K562 (cell line): ENCODE data around the gene DAPP1. TPM values are rescaled to one million over a fixed set of nuclear protein-coding genes. Genes with fewer than 3 reads are reported as not detected.

Experiments used
- ATAC-seq: fragments of 200-7000 bp; cut with Tn5 transposase; 3 replicates; pipeline ENCODE4 v1.9.1; 2020; ENCODE audit warnings: moderate library complexity
- BruUV-seq: library from RNA; stranded (reverse); fragments of 400-500 nt; replicated peaks from 2 replicates; lab custom pipeline; 2021; lab: Mats Ljungman, UMichigan
- CTCF ChIA-PET: fragments of 300-600 bp; formaldehyde crosslinking; extraction: SDS; loops from one replicate; lab custom pipeline; 2021; ENCODE audit warnings: low intra/inter-chr PET ratio; lab: Yijun Ruan, JAX
- POLR2A ChIA-PET: fragments of 300-600, 350-650 bp; sonication (Branson Sonifier 250); formaldehyde crosslinking; extraction: SDS; loops from one replicate; lab custom pipeline; 2021; ENCODE audit warnings: antibody characterized with exemption, inconsistent platforms; lab: Yijun Ruan, JAX
- DNase-seq, 4 experiments: peaks; one replicate each; pipeline versions ENCODE4 v3.0.0 to v3.0.0-alpha.2; 2011 to 2018; ENCODE audit warnings: low spot score in 3 of 4, mixed read lengths in 3 of 4; ENCODE audit errors: extremely low read depth in 1 of 4
- FAIRE-seq: peaks from 2 replicates; lab custom pipeline; 2011; peaks lifted over from hg19 to GRCh38; lab: Jason Lieb, UNC
- H2AFZ ChIP-seq: 2 replicates; pipeline ENCODE4 v1.6.0; 2011; ENCODE audit warnings: low read depth, low read length, control low read depth, inconsistent platforms
- H3K27ac ChIP-seq: fragments of 200-600 bp; 3 replicates; pipeline ENCODE4 v1.8.0; 2011; ENCODE audit warnings: low read depth, mild to moderate bottlenecking, control low read depth, inconsistent platforms, low read length, moderate library complexity, mixed read lengths; ENCODE audit errors: extremely low read depth
- H3K27me3 ChIP-seq, 2 experiments: fragments of 300-600 bp in 1 of 2; 2 replicates in 1 of 2; 3 replicates in 1 of 2; pipeline versions ENCODE4 v1.6.0 to v1.8.0; 2011; ENCODE audit warnings: inconsistent platforms in 2 of 2, low read length in 2 of 2, mild to moderate bottlenecking in 1 of 2, mixed read lengths in 1 of 2, moderate library complexity in 1 of 2; ENCODE audit not compliant: control insufficient read depth in 2 of 2, insufficient read depth in 2 of 2
- H3K36me3 ChIP-seq: fragments of 300-600 bp; 3 replicates; pipeline ENCODE4 v1.8.0; 2011; ENCODE audit warnings: mild to moderate bottlenecking, low read length, inconsistent platforms; ENCODE audit not compliant: control insufficient read depth, insufficient read depth
- H3K4me1 ChIP-seq, 2 experiments: fragments of 200-600 bp in 1 of 2; replicated peaks in 1 of 2; 2 replicates in 1 of 2; 3 replicates in 1 of 2; pipeline versions ENCODE4 v1.5.1 to v1.8.0; 2011; ENCODE audit warnings: inconsistent platforms in 2 of 2, low read length in 2 of 2, mild to moderate bottlenecking in 1 of 2, mixed read lengths in 1 of 2, moderate library complexity in 1 of 2; ENCODE audit not compliant: control insufficient read depth in 2 of 2, insufficient read depth in 2 of 2
- H3K4me2 ChIP-seq: 2 replicates; pipeline ENCODE4 v1.6.1; 2011; ENCODE audit warnings: low read length, control low read depth, inconsistent platforms, mixed read lengths; ENCODE audit not compliant: insufficient read depth
- H3K4me3 ChIP-seq: fragments of 200-600 bp; sonication (generic), shearing (Covaris generic); 2 replicates; pipeline ENCODE4 v1.5.1; 2016; ENCODE audit warnings: control low read depth, inconsistent platforms
- H3K79me2 ChIP-seq: fragments of 200-600 bp; 3 replicates; pipeline ENCODE4 v1.8.0; 2011; ENCODE audit warnings: low read length, inconsistent platforms; ENCODE audit not compliant: control insufficient read depth, insufficient read depth
- H3K9ac ChIP-seq, 2 experiments: 2 replicates each; pipeline versions ENCODE4 v1.6.0 to v1.6.1; 2011; ENCODE audit warnings: low read depth in 2 of 2, low read length in 2 of 2, control low read depth in 1 of 2, inconsistent platforms in 1 of 2, mild to moderate bottlenecking in 1 of 2, mixed read lengths in 1 of 2; ENCODE audit not compliant: insufficient read depth in 1 of 2
- H3K9me1 ChIP-seq: one replicate; pipeline ENCODE4 v1.6.0; 2011; ENCODE audit warnings: inconsistent platforms, mild to moderate bottlenecking, low read length, moderate library complexity; ENCODE audit not compliant: control insufficient read depth, insufficient read depth
- H3K9me3 ChIP-seq: replicated peaks from 2 replicates; pipeline ENCODE4 v1.5.1; 2011; ENCODE audit warnings: low read depth, low read length, inconsistent platforms; ENCODE audit not compliant: control insufficient read depth, insufficient read depth
- H4K20me1 ChIP-seq: replicated peaks from 2 replicates; pipeline ENCODE4 v1.6.1; 2011; ENCODE audit warnings: low read length, inconsistent platforms, mixed read lengths; ENCODE audit not compliant: control insufficient read depth, insufficient read depth
- ARID1B ChIP-seq: fragments of 450-650 bp; IDR thresholded peaks from 2 replicates; pipeline ENCODE4 v1.6.1; 2016; ENCODE audit warnings: antibody characterized with exemption, mild to moderate bottlenecking, inconsistent platforms
- CCAR2 ChIP-seq: fragments of 200-400 bp; formaldehyde crosslinking; IDR thresholded peaks from 2 replicates; pipeline ENCODE4 v1.6.1; 2017; ENCODE audit warnings: mild to moderate bottlenecking, low read depth, low read length
- FOS ChIP-seq: IDR thresholded peaks from 3 replicates; pipeline ENCODE4 v1.6.1; 2011; ENCODE audit not compliant: insufficient read length; ENCODE audit errors: extremely low read depth
- FOSL1 ChIP-seq: fragments of 200-800 bp; sonication (Bioruptor generic); conservative IDR thresholded peaks from 2 replicates; pipeline ENCODE4 v1.6.1; 2016; ENCODE audit warnings: missing genetic modification characterization, missing compliant biosample characterization
- MTA1 ChIP-seq: fragments of 450-650 bp; IDR thresholded peaks from 2 replicates; pipeline ENCODE4 v1.6.1; 2017; ENCODE audit warnings: borderline replicate concordance
- PURB ChIP-seq: sonication (generic); formaldehyde crosslinking; IDR thresholded peaks from 2 replicates; pipeline ENCODE4 v1.9.0; 2021; ENCODE audit warnings: low read depth, mild to moderate bottlenecking, missing genetic modification reagents
- YY1 ChIP-seq, 3 experiments: IDR thresholded peaks; 2 replicates each; pipeline ENCODE4 v1.6.1; 2011; ENCODE audit warnings: low read length in 2 of 3, mild to moderate bottlenecking in 2 of 3, moderate library complexity in 2 of 3, borderline replicate concordance in 1 of 3, control low read depth in 1 of 3, low read depth in 1 of 3; ENCODE audit not compliant: insufficient read depth in 3 of 3, insufficient replicate concordance in 2 of 3, control insufficient read depth in 1 of 3, insufficient read length in 1 of 3; ENCODE audit errors: extremely low read depth in 1 of 3
- ZKSCAN1 ChIP-seq: fragments of 150-350 bp; IDR thresholded peaks from 2 replicates; pipeline ENCODE4 v1.6.1; 2016; ENCODE audit warnings: low read depth, low read length
- ZNF124 ChIP-seq: sonication (generic); formaldehyde crosslinking; IDR thresholded peaks from 2 replicates; pipeline ENCODE4 v1.8.1; 2022; ENCODE audit warnings: missing genetic modification reagents
- ZNF445 ChIP-seq: fragments of 250-450 bp; sonication (Bioruptor Pico); IDR thresholded peaks from 2 replicates; pipeline ENCODE4 v1.4.0; 2020; ENCODE audit warnings: low read depth, mild to moderate bottlenecking, moderate library complexity
- ZNF668 ChIP-seq: fragments of 250-450 bp; sonication (Bioruptor Pico); IDR thresholded peaks from 2 replicates; pipeline ENCODE4 v1.8.0; 2022; ENCODE audit warnings: mild to moderate bottlenecking, inconsistent platforms
- ZNF717 ChIP-seq: fragments of 250-450 bp; sonication (Bioruptor Pico); IDR thresholded peaks from 2 replicates; pipeline ENCODE4 v1.5.0; 2021
- WGBS: fragments of 100-300 bp; shearing (Covaris generic); methylation state at CpG from one replicate; pipeline ENCODE4 v1.1.6; 2016; ENCODE audit warnings: low coverage, mixed read lengths; ENCODE audit not compliant: insufficient coverage; ENCODE audit errors: missing lambda C conversion rate; 5-methylcytosine and 5-hydroxymethylcytosine counted together
- in situ Hi-C: fragments of 300-500 bp; cut with MboI; formaldehyde crosslinking; loops from 4 replicates; pipeline ENCODE4 v1.15.0; 2018; ENCODE audit warnings: inconsistent platforms, mixed read lengths
- intact Hi-C: fragments of 100-400 bp; cut with micrococcal nuclease; formaldehyde crosslinking; loops from 2 replicates; pipeline ENCODE4 v1.14.2; 2022
- polyA plus RNA-seq, 8 experiments: library from polyadenylated mRNA; depleted of rRNA in 4 of 8; stranded (reverse) in 5 of 8; unstranded in 3 of 8; fragments of >200 nt; fragmentation: Nextera tagmentation in 2 of 8; fragmentation: Illumina TruSeq in 1 of 8; extraction: Ambion mirVana in 2 of 8; extraction: Trizol in 1 of 8; gene quantifications; 2 replicates each; pipeline versions ENCODE4 v1.2.1 to v1.2.3, GENCODE V29; 2011 to 2014; ENCODE audit warnings: inconsistent platforms in 1 of 8, missing spikeins in 1 of 8
- total RNA-seq, 7 experiments: library from RNA; depleted of rRNA in 6 of 7; stranded (reverse); fragments of >200 nt in 6 of 7; fragmentation: Illumina TruSeq in 2 of 7; extraction: Trizol in 2 of 7; gene quantifications; 2 replicates each; pipeline versions ENCODE4 v1.2.1 to v1.2.3, GENCODE V29; 2011 to 2021; ENCODE audit warnings: low replicate concordance in 1 of 7
- TF ChIP-seq, protein P1 (sequence below): IDR thresholded peaks from 3 replicates; pipeline ENCODE4 v1.6.1; 2011; ENCODE audit warnings: borderline replicate concordance, mild to moderate bottlenecking, moderate library complexity; ENCODE audit not compliant: insufficient read length; ENCODE audit errors: extremely low read depth

Gene DAPP1
- total and polyA plus RNA-seq, 9 of the 15 experiments (the other 6 are each of a cell fraction or from before 2014, with no cell fraction given) = 1.9 to 7.2 (median 3.6) TPM

DNA sequence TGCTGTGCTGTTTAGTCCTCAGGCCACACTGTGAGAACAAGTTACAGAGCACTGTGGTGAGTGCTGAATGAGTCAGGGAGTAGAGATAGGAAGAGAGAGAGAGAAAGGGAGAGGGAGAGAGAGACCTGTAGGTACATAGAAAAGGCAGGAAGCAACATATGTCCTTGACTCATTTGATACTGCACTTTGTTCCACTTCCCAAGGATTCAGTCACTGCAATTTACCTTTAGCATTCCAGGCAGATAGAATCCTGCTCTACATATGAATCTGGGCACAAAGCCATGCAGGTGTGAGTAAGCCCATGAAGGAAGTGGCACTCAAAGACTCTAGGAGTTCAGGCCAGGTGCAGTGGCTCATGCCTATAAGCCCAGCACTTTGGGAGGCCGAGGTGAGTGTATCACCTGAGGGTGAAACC, 1.0 kb upstream of the DAPP1 start:
- peaks cover 6 to 20% of the 10 kb centered on the region in 2 experiments; a peak in 3 of 5 replicates for H3K4me1 ChIP-seq
- H3K4me2 ChIP-seq = no peak overlapping the region; the same call in 1 of the 2 replicates
- no peak overlapping the region for H3K27ac ChIP-seq
- in situ Hi-C loops = no loop called here
- H3K4me3 ChIP-seq = no peak overlapping the region
- DNase-seq (no peak), ATAC-seq (peak; percentile 42), FAIRE-seq (no peak)
- H3K9me1 ChIP-seq = no peaks in the 10 kb centered on the region
- no peaks in the 10 kb centered on the region for H3K79me2 ChIP-seq
- no peaks in the 10 kb centered on the region for H3K27me3 ChIP-seq
- CTCF ChIA-PET = no interaction called here
- TF ChIP-seq FOS = no peak
- TF ChIP-seq FOSL1 (tag) = peak; percentile 85
- no peak for TF ChIP-seq ZNF668
- no peak for TF ChIP-seq MTA1
- intact Hi-C loops = loop anchor here (2.0 kb wide), 1 partner anchor 27 kb away; no protein-coding TSS in a partner anchor
- 31% methylated on average over 1 of the region's 1 CpG for WGBS
- no TSS peak for BruUV-seq
- no peaks in the 10 kb centered on the region for H4K20me1 ChIP-seq
- POLR2A ChIA-PET = interaction anchor here (0.7 kb wide), 1 partner anchor 12 kb away, joined by 5 read pairs; no protein-coding TSS in a partner anchor
- H2AFZ ChIP-seq = peak overlapping the region; percentile 43
- H3K9me3 ChIP-seq = no peaks in the 10 kb centered on the region
- no peaks in the 10 kb centered on the region for H3K36me3 ChIP-seq
- H3K9ac ChIP-seq = no peak overlapping the region

DNA sequence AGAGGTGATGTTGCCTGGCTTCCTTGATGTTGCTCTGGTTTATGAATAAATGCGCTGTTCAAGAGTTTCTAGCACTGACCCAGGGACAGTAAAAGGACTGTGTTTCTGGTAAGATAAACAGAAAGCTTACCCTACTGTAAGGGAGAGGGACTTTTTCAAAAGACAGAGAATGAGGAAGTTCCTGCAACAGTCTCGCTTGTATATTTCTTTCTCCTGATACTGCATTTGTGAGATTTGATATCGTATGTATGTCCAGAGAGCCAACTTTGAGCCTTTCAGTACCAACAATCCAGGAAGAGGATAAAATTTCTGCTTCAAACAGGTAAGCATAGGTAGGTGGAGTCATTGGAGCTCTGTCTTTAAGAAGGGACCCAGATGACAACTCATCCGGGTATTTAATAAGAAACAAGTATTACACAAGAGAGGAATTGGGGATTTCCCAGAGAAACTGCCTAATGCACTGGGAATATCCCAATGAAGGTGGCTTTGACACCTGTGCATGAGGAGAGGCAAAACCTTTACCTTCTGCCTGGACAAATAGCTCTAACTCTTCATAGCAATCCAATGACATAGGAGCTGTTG, 773 bp downstream of the DAPP1 start:
- no peak overlapping the region for H3K4me3 ChIP-seq
- no TSS peak for BruUV-seq
- no peak for TF ChIP-seq YY1 (IDR thresholded peaks at IDR 0.05; ENCODE audit: borderline replicate concordance in 1 of 3, control insufficient read depth in 1 of 3, extremely low read depth in 1 of 3, insufficient read depth in 3 of 3, insufficient read length in 1 of 3, insufficient replicate concordance in 2 of 3, low read depth in 1 of 3, low read length in 2 of 3)
- TF ChIP-seq PURB (CRISPR knock-in tag) = no peak
- TF ChIP-seq, protein P1, sequence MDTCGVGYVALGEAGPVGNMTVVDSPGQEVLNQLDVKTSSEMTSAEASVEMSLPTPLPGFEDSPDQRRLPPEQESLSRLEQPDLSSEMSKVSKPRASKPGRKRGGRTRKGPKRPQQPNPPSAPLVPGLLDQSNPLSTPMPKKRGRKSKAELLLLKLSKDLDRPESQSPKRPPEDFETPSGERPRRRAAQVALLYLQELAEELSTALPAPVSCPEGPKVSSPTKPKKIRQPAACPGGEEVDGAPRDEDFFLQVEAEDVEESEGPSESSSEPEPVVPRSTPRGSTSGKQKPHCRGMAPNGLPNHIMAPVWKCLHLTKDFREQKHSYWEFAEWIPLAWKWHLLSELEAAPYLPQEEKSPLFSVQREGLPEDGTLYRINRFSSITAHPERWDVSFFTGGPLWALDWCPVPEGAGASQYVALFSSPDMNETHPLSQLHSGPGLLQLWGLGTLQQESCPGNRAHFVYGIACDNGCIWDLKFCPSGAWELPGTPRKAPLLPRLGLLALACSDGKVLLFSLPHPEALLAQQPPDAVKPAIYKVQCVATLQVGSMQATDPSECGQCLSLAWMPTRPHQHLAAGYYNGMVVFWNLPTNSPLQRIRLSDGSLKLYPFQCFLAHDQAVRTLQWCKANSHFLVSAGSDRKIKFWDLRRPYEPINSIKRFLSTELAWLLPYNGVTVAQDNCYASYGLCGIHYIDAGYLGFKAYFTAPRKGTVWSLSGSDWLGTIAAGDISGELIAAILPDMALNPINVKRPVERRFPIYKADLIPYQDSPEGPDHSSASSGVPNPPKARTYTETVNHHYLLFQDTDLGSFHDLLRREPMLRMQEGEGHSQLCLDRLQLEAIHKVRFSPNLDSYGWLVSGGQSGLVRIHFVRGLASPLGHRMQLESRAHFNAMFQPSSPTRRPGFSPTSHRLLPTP = no peak
- TF ChIP-seq ZNF124 = no peak
- no peak for TF ChIP-seq ZNF717 (CRISPR knock-in tag)
- TF ChIP-seq ARID1B = 0 out of 2 replicates have a peak, but pooled peaks have one; percentile 13
- TF ChIP-seq CCAR2 = no peak
- TF ChIP-seq ZKSCAN1 = no peak
- no peak for TF ChIP-seq ZNF445 (CRISPR knock-in tag)

More for the DNA sequence above, 773 bp downstream of the DAPP1 start:
- Histone ChIP-seq H3K9me3 (0 out of 2 replicates have a peak, but pooled peaks cover 3% of the 10 kb centered on the region), H3K9ac (no peak overlapping the region; a peak in 1 of 4 replicates), H2AFZ (peak overlapping the region; percentile 75), H3K36me3 (no peaks in the 10 kb centered on the region), H3K27me3 (no peaks in the 10 kb centered on the region), H3K4me2 (peak overlapping the region; percentile 58), H3K79me2 (no peaks in the 10 kb centered on the region), H4K20me1 (no peaks in the 10 kb centered on the region), H3K27ac (no peak overlapping the region), H3K9me1 (no peaks in the 10 kb centered on the region), H3K4me1 (peaks cover 6 to 25% of the 10 kb centered on the region in 2 experiments; a peak in 3 of 5 replicates)
- intact Hi-C loops (no loop called here), in situ Hi-C loops (no loop called here)
- CTCF ChIA-PET = no interaction called here
- 7% methylated on average over 4 of the region's 4 CpGs for WGBS
- ATAC-seq (peak; percentile 67), FAIRE-seq (peak; percentile 58), DNase-seq (no peak)
- POLR2A ChIA-PET = interaction anchor here (0.6 to 2.6 kb wide), 4 partner anchors 13 to 131 kb away, joined by 3 to 9 read pairs (median 3); no protein-coding TSS in a partner anchor
